Nucleus accumbens (tissue), 56 donors: Measurements from ENCODE around the gene MXRA8.
"Not testable (repeated sequence)": the region's sequence is repeated elsewhere in the genome, so short reads cannot be mapped to it uniquely, and the experiment has no call there.

ENCODE experiments used
- DNase-seq, 56 donors: peaks; one replicate each; lab custom pipeline; 2025; lab: John Stamatoyannopoulos, UW

The MXRA8 gene

GRCh38 chr1:1324524-1325287 lies 33.6 kb downstream of the MXRA8 start, which contains the start of the genes CPTP and INTS11:
Gene CPTP (plus strand): TSS chr1:1324802. CDS start chr1:1326911, 2,109 bp downstream.
Gene INTS11 (minus strand): TSS chr1:1324660. CDS start chr1:1324608, 52 bp downstream.
- peak in 54 of 56 donors; percentile 63 to 94 (median 84) for DNase-seq

- no peak for DNase-seq
Observed at GRCh38 chr1:1324084-1324523, 34.3 kb downstream of the MXRA8 start.

- no peak for DNase-seq
Observed at GRCh38 chr1:1322952-1323351, 35.4 kb downstream of the MXRA8 start.

GRCh38 chr1:1322418-1322817 lies 35.9 kb downstream of the MXRA8 start:
- no peak for DNase-seq

- DNase-seq, result no peak
Observed at GRCh38 chr1:1321477-1321876, 36.9 kb downstream of the MXRA8 start.

GRCh38 chr1:1320666-1321448 lies 37.5 kb downstream of the MXRA8 start:
- DNase-seq, result no peak

- DNase-seq, result no peak
Observed at GRCh38 chr1:1319646-1319941, 38.8 kb downstream of the MXRA8 start.

- no peak for DNase-seq
Observed at GRCh38 chr1:1318777-1319645, 39.3 kb downstream of the MXRA8 start.

- DNase-seq, result peak in 24 of 56 donors; percentile 10 to 72 (median 27)
Observed at GRCh38 chr1:1318131-1318652, 40.2 kb downstream of the MXRA8 start.

GRCh38 chr1:1317420-1317819 lies 40.9 kb downstream of the MXRA8 start:
- DNase-seq, result no peak

- DNase-seq, result not testable (repeated sequence)
Observed at GRCh38 chr1:1316199-1316598, 42.2 kb downstream of the MXRA8 start.

- no peak for DNase-seq
Observed at GRCh38 chr1:1315435-1315954, 42.9 kb downstream of the MXRA8 start.

GRCh38 chr1:1314678-1315335 lies 43.5 kb downstream of the MXRA8 start:
- DNase-seq, result no peak

GRCh38 chr1:1314237-1314586 lies 44.1 kb downstream of the MXRA8 start:
- no peak for DNase-seq

GRCh38 chr1:1313500-1314236 lies 44.7 kb downstream of the MXRA8 start:
- DNase-seq, result no peak

GRCh38 chr1:1312450-1313314 lies 45.7 kb downstream of the MXRA8 start:
- DNase-seq, result no peak

GRCh38 chr1:1311107-1312104 lies 46.9 kb downstream of the MXRA8 start:
- DNase-seq, result no peak
